ENCODE measurements around the gene NAXD.

DNA sequence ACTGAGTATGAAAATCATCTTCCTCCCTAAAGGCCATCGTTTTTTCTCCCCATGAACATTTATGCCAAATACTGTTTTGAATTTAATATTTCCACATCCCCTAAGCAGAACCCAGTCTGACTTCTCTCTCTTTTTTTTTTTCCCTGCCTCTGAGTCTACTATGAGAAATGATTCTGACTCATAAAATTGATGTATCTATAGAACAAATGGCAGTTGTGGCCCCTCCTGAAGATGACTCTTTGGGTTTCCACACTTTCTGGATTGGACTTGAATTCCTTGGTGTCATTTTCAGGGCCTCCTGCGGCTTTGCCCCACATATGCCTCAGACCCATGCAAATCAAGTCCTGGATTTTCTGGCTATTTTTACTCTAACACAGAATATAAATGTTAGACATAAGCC, 22.7 kb upstream of the NAXD start:
- TF ChIP-seq, protein P1, sequence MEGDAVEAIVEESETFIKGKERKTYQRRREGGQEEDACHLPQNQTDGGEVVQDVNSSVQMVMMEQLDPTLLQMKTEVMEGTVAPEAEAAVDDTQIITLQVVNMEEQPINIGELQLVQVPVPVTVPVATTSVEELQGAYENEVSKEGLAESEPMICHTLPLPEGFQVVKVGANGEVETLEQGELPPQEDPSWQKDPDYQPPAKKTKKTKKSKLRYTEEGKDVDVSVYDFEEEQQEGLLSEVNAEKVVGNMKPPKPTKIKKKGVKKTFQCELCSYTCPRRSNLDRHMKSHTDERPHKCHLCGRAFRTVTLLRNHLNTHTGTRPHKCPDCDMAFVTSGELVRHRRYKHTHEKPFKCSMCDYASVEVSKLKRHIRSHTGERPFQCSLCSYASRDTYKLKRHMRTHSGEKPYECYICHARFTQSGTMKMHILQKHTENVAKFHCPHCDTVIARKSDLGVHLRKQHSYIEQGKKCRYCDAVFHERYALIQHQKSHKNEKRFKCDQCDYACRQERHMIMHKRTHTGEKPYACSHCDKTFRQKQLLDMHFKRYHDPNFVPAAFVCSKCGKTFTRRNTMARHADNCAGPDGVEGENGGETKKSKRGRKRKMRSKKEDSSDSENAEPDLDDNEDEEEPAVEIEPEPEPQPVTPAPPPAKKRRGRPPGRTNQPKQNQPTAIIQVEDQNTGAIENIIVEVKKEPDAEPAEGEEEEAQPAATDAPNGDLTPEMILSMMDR (IDR thresholded peaks at IDR 0.05) = no peak
- TF ChIP-seq SIN3A (IDR thresholded peaks at IDR 0.05; ENCODE audit: borderline replicate concordance, insufficient read depth, low read depth, low read length) (no peak), TCF7L2 (IDR thresholded peaks at IDR 0.05; ENCODE audit: low read depth, low read length) (no peak), POLR2AphosphoS5 (IDR thresholded peaks at IDR 0.05; ENCODE audit: low read depth, low read length) (no peak)
- TF ChIP-seq, protein P2, sequence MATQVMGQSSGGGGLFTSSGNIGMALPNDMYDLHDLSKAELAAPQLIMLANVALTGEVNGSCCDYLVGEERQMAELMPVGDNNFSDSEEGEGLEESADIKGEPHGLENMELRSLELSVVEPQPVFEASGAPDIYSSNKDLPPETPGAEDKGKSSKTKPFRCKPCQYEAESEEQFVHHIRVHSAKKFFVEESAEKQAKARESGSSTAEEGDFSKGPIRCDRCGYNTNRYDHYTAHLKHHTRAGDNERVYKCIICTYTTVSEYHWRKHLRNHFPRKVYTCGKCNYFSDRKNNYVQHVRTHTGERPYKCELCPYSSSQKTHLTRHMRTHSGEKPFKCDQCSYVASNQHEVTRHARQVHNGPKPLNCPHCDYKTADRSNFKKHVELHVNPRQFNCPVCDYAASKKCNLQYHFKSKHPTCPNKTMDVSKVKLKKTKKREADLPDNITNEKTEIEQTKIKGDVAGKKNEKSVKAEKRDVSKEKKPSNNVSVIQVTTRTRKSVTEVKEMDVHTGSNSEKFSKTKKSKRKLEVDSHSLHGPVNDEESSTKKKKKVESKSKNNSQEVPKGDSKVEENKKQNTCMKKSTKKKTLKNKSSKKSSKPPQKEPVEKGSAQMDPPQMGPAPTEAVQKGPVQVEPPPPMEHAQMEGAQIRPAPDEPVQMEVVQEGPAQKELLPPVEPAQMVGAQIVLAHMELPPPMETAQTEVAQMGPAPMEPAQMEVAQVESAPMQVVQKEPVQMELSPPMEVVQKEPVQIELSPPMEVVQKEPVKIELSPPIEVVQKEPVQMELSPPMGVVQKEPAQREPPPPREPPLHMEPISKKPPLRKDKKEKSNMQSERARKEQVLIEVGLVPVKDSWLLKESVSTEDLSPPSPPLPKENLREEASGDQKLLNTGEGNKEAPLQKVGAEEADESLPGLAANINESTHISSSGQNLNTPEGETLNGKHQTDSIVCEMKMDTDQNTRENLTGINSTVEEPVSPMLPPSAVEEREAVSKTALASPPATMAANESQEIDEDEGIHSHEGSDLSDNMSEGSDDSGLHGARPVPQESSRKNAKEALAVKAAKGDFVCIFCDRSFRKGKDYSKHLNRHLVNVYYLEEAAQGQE (IDR thresholded peaks at IDR 0.05; ENCODE audit: insufficient read depth in 1 of 2, low read depth in 2 of 2, low read length in 1 of 2) = no peak

Measured in Panc1 (cell line).